ENCODE results near the gene CHST3.

CHST3 gene

GRCh38 chr10:71996592-71997371 lies 32.6 kb downstream of the CHST3 start:
- Histone ChIP-seq H3K4me3 (ENCODE audit: low read length, poor library complexity, severe bottlenecking) (no peak overlapping the region), H3K79me2 (ENCODE audit: insufficient read depth, low read length) (no peaks in the 10 kb centered on the region), H3K9me2 (replicated peaks; ENCODE audit: low read depth, low read length) (no peaks in the 10 kb centered on the region), H3K36me3 (ENCODE audit: insufficient read depth, low read length) (no peaks in the 10 kb centered on the region), H3K27me3 (ENCODE audit: insufficient read depth, low read length, poor library complexity, severe bottlenecking) (no peaks in the 10 kb centered on the region), H4K20me1 (ENCODE audit: insufficient read depth, low read length, poor library complexity, severe bottlenecking) (no peaks in the 10 kb centered on the region), H3K4me2 (ENCODE audit: low read depth, low read length, poor library complexity, severe bottlenecking) (no peak overlapping the region), H3K9ac (ENCODE audit: low read depth, low read length, poor library complexity, severe bottlenecking) (no peak overlapping the region), H3K9me3 (ENCODE audit: insufficient read depth, low read depth, low read length) (no peaks in the 10 kb centered on the region), H3F3A (ENCODE audit: low read depth) (no peaks in the 10 kb centered on the region), H2AFZ (ENCODE audit: low read length) (no peak overlapping the region), H3K4me1 (ENCODE audit: insufficient read depth, low read length, poor library complexity, severe bottlenecking) (no peaks in the 10 kb centered on the region)
- no peak for TF ChIP-seq EZH2phosphoT487 (IDR thresholded peaks at IDR 0.05; ENCODE audit: borderline replicate concordance)
- TF ChIP-seq, protein P1, sequence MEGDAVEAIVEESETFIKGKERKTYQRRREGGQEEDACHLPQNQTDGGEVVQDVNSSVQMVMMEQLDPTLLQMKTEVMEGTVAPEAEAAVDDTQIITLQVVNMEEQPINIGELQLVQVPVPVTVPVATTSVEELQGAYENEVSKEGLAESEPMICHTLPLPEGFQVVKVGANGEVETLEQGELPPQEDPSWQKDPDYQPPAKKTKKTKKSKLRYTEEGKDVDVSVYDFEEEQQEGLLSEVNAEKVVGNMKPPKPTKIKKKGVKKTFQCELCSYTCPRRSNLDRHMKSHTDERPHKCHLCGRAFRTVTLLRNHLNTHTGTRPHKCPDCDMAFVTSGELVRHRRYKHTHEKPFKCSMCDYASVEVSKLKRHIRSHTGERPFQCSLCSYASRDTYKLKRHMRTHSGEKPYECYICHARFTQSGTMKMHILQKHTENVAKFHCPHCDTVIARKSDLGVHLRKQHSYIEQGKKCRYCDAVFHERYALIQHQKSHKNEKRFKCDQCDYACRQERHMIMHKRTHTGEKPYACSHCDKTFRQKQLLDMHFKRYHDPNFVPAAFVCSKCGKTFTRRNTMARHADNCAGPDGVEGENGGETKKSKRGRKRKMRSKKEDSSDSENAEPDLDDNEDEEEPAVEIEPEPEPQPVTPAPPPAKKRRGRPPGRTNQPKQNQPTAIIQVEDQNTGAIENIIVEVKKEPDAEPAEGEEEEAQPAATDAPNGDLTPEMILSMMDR (conservative IDR thresholded peaks at IDR 0.05; ENCODE audit: low read length) = no peak

GRCh38 chr10:71998119-71998839 lies 34.1 kb downstream of the CHST3 start:
- Histone ChIP-seq H3K9me2 (replicated peaks; ENCODE audit: low read depth, low read length) (no peaks in the 10 kb centered on the region), H3K4me1 (ENCODE audit: insufficient read depth, low read length, poor library complexity, severe bottlenecking) (no peaks in the 10 kb centered on the region), H3F3A (ENCODE audit: low read depth) (no peaks in the 10 kb centered on the region), H3K9me3 (ENCODE audit: insufficient read depth, low read depth, low read length) (no peaks in the 10 kb centered on the region), H4K20me1 (ENCODE audit: insufficient read depth, low read length, poor library complexity, severe bottlenecking) (no peaks in the 10 kb centered on the region), H3K27me3 (ENCODE audit: insufficient read depth, low read length, poor library complexity, severe bottlenecking) (no peaks in the 10 kb centered on the region), H3K79me2 (ENCODE audit: insufficient read depth, low read length) (no peaks in the 10 kb centered on the region), H3K36me3 (ENCODE audit: insufficient read depth, low read length) (no peaks in the 10 kb centered on the region), H3K4me2 (ENCODE audit: low read depth, low read length, poor library complexity, severe bottlenecking) (no peak overlapping the region), H3K4me3 (ENCODE audit: low read length, poor library complexity, severe bottlenecking) (no peak overlapping the region), H3K9ac (ENCODE audit: low read depth, low read length, poor library complexity, severe bottlenecking) (no peak overlapping the region), H2AFZ (ENCODE audit: low read length) (no peak overlapping the region)
- TF ChIP-seq, protein P1 (conservative IDR thresholded peaks at IDR 0.05; ENCODE audit: low read length) = no peak

GRCh38 chr10:71998840-71999194 lies 34.6 kb downstream of the CHST3 start:
- H3K36me3 ChIP-seq (ENCODE audit: insufficient read depth, low read length) = no peaks in the 10 kb centered on the region
- H4K20me1 ChIP-seq (ENCODE audit: insufficient read depth, low read length, poor library complexity, severe bottlenecking) = no peaks in the 10 kb centered on the region
- H3K79me2 ChIP-seq (ENCODE audit: insufficient read depth, low read length) = no peaks in the 10 kb centered on the region
- no peak overlapping the region for H3K4me2 ChIP-seq (ENCODE audit: low read depth, low read length, poor library complexity, severe bottlenecking)
- H3K27me3 ChIP-seq (ENCODE audit: insufficient read depth, low read length, poor library complexity, severe bottlenecking) = no peaks in the 10 kb centered on the region
- H3K4me3 ChIP-seq (ENCODE audit: low read length, poor library complexity, severe bottlenecking) = no peak overlapping the region
- H3K9me3 ChIP-seq (ENCODE audit: insufficient read depth, low read depth, low read length) = no peaks in the 10 kb centered on the region
- no peak overlapping the region for H3K9ac ChIP-seq (ENCODE audit: low read depth, low read length, poor library complexity, severe bottlenecking)
- H3F3A ChIP-seq (ENCODE audit: low read depth) = no peaks in the 10 kb centered on the region
- no peaks in the 10 kb centered on the region for H3K4me1 ChIP-seq (ENCODE audit: insufficient read depth, low read length, poor library complexity, severe bottlenecking)
- TF ChIP-seq, protein P1 (conservative IDR thresholded peaks at IDR 0.05; ENCODE audit: low read length) = no peak
- TF ChIP-seq EZH2phosphoT487 (IDR thresholded peaks at IDR 0.05; ENCODE audit: borderline replicate concordance) = no peak
- no peaks in the 10 kb centered on the region for H3K9me2 ChIP-seq (replicated peaks; ENCODE audit: low read depth, low read length)
- no peak overlapping the region for H2AFZ ChIP-seq (ENCODE audit: low read length)
